Measurements from ENCODE around the gene FOLR2. TPM values are rescaled to one million over a fixed set of nuclear protein-coding genes. Genes with fewer than 3 reads are reported as not detected.

The FOLR2 gene
- total and polyA plus RNA-seq, 2 of the 8 experiments (the other 6 are each of a cell fraction or from before 2014, with no cell fraction given), result not detected

DNA sequence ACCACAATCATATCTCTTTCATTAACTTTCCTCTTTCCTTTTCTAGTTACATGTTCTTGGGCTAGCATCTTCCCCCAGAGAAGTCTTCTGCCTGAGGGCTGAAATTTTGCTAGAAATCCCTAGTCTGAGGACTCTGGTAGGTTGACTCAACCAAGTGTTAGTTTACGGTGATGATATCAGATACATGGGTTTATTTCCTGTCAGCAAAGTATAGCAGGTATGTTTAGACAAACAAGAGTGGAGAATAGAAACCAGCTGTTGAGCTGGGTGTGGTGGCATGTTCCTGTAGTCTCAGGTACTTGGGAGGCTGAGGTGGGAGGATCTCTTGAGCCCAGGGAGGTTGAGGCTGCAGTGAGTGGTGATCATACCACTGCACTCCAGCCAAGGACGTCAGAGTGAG is 13.4 kb upstream of the FOLR2 start:
- Histone ChIP-seq H3K23me2 (ENCODE audit: low read depth, low read length) (no peaks in the 10 kb centered on the region), H3K79me2 (ENCODE audit: control insufficient read depth in 1 of 2, insufficient read depth in 2 of 2, low read length in 2 of 2) (no peaks in the 10 kb centered on the region), H2BK15ac (ENCODE audit: low read length) (no peak overlapping the region), H3K4me3 (ENCODE audit: extremely low read depth in 1 of 4, insufficient read depth in 2 of 4, low read depth in 3 of 4, low read length in 4 of 4) (no peak overlapping the region), H3K4me1 (replicated peaks in 1 of 4; ENCODE audit: control insufficient read depth in 3 of 4, insufficient read depth in 4 of 4, low read length in 3 of 4) (no peaks in the 10 kb centered on the region), H2AFZ (ENCODE audit: low read length) (no peak overlapping the region), H3K27ac (ENCODE audit: low read depth, low read length) (no peak overlapping the region), H4K5ac (ENCODE audit: insufficient read length, low read depth, low read length) (no peak overlapping the region), H3K9me3 (ENCODE audit: insufficient read depth in 2 of 2, low read depth in 1 of 2, low read length in 1 of 2) (no peaks in the 10 kb centered on the region), H3K56ac (replicated peaks; ENCODE audit: insufficient read length, low read depth, low read length) (no peak overlapping the region), H3K18ac (ENCODE audit: extremely low read depth, low read length) (no peak overlapping the region), H3K36me3 (ENCODE audit: control insufficient read depth in 2 of 4, insufficient read depth in 4 of 4, low read length in 3 of 4) (no peaks in the 10 kb centered on the region), H4K8ac (ENCODE audit: extremely low read depth, insufficient read depth, low read length) (no peak overlapping the region), H3K79me1 (ENCODE audit: low read depth, low read length) (no peaks in the 10 kb centered on the region), H2AK5ac (ENCODE audit: low read depth, low read length) (no peak overlapping the region), H4K91ac (replicated peaks; ENCODE audit: insufficient read length, low read length) (no peak overlapping the region), H4K20me1 (replicated peaks in 1 of 2; ENCODE audit: control insufficient read depth in 1 of 2, insufficient read depth in 2 of 2, low read length in 2 of 2) (no peaks in the 10 kb centered on the region), H2BK120ac (replicated peaks; ENCODE audit: low read depth, low read length) (no peak overlapping the region), H2BK5ac (ENCODE audit: low read depth, low read length) (no peak overlapping the region), H3K9ac (replicated peaks in 1 of 4; ENCODE audit: extremely low read depth in 1 of 4, low read depth in 3 of 4, low read length in 3 of 4) (no peak overlapping the region), H2BK20ac (ENCODE audit: low read length) (no peak overlapping the region), H3K4ac (replicated peaks; ENCODE audit: insufficient read length, low read depth, low read length) (no peak overlapping the region), H3K23ac (ENCODE audit: insufficient read length) (no peak overlapping the region), H3K27me3 (replicated peaks in 1 of 4; ENCODE audit: control insufficient read depth in 3 of 4, extremely low read depth in 1 of 4, insufficient read depth in 3 of 4, low read length in 3 of 4) (no peaks in the 10 kb centered on the region), H3K14ac (ENCODE audit: insufficient read length) (no peak overlapping the region), H2BK12ac (ENCODE audit: low read depth, low read length) (no peak overlapping the region), H3K4me2 (ENCODE audit: insufficient read depth in 1 of 2, low read depth in 2 of 2, low read length in 2 of 2) (no peak overlapping the region)
- FAIRE-seq, result no peak
- ChIA-PET POLR2A (ENCODE audit: partially characterized antibody) (no interaction called here), CTCF (ENCODE audit: partially characterized antibody) (interaction anchor here (0.6 to 0.7 kb wide), 2 partner anchors 20 to 300 kb away, joined by 3 read pairs; no protein-coding TSS in a partner anchor)
- WGBS, 2 experiments (ENCODE audit: extremely low coverage in 1 of 2, insufficient coverage in 1 of 2, insufficient read length in 1 of 2, insufficient replicate concordance in 2 of 2, low coverage in 1 of 2, low lambda C conversion rate in 2 of 2, missing lambda C conversion rate in 1 of 2), result 97% methylated on average over 2 of the region's 2 CpGs; no CpG with 5 or more reads in 1 of the 2 experiments
- no peak for DNase-seq (ENCODE audit: low read depth in 1 of 2, low spot score in 2 of 2)
- TF ChIP-seq SP1 (IDR thresholded peaks at IDR 0.05; ENCODE audit: low read depth, low read length) (no peak), HDAC2 (IDR thresholded peaks at IDR 0.05; ENCODE audit: borderline replicate concordance in 1 of 2, low read depth in 2 of 2, low read length in 2 of 2) (no peak), CTBP2 (IDR thresholded peaks at IDR 0.05; ENCODE audit: borderline replicate concordance, insufficient read depth, insufficient read length, low read length) (no peak)
- TF ChIP-seq, protein P1, sequence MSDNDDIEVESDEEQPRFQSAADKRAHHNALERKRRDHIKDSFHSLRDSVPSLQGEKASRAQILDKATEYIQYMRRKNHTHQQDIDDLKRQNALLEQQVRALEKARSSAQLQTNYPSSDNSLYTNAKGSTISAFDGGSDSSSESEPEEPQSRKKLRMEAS (IDR thresholded peaks at IDR 0.05), result no peak
- TF ChIP-seq, protein P2, sequence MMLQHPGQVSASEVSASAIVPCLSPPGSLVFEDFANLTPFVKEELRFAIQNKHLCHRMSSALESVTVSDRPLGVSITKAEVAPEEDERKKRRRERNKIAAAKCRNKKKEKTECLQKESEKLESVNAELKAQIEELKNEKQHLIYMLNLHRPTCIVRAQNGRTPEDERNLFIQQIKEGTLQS (IDR thresholded peaks at IDR 0.05; ENCODE audit: insufficient read depth, low read depth, low read length), result no peak

Measured in H1 (cell line).